ENCODE measurements around the gene WDR44.

The WDR44 gene

DNA sequence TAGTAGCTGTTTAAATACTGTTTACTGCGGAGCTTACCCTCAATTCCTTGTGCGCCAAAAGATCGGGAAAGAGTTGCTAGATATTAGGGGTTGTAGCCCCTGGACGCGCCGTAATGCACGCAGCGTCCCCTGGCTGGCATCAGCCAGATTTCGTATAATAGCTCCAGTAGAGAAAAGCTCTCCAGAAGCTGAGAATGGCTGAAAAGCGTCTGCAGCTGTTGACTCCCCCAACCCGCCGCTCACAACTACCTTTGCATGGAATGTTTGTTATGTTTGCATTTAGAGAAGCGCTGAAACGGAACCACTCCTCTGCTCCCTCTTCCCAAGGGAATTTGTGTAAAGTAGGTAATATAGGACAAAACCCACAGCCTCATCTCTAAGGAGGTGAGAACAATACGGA, 153.4 kb downstream of the WDR44 start:
- in situ Hi-C loops (cut with MboI; ENCODE audit: low pct_unique_long_range_greater_than_20kb, low sequenced_read_pairs): no loop called here
- no peak for DNase-seq

Measured in KBM-7 (cell line).